GM23338 (cell line): Measurements from ENCODE around the gene DNAH8. TPM values are rescaled to one million over a fixed set of nuclear protein-coding genes. Genes with fewer than 3 reads are reported as not detected.

Source experiments
- ATAC-seq: fragments of 200-7000 bp; cut with Tn5 transposase; 3 replicates; pipeline ENCODE4 v1.9.1; 2020
- DNase-seq: peaks from one replicate; pipeline ENCODE4 v3.0.0-alpha.2; 2015; ENCODE audit warnings: low spot score
- H2AFZ ChIP-seq: fragments of 200-600 bp; sonication (generic); 2 replicates; pipeline ENCODE4 v1.8.0; 2016; ENCODE audit warnings: antibody characterized with exemption, mild to moderate bottlenecking, moderate library complexity
- H3F3A ChIP-seq: fragments of 200-600 bp; sonication (generic); replicated peaks from 2 replicates; pipeline ENCODE4 v1.8.0; 2017; ENCODE audit warnings: antibody characterized with exemption, mixed run types, low read depth
- H3K27ac ChIP-seq: fragments of 200-600 bp; sonication (generic); 2 replicates; pipeline ENCODE4 v1.6.1; 2016; ENCODE audit warnings: low read depth
- H3K27me3 ChIP-seq: fragments of 200-600 bp; sonication (generic); 2 replicates; pipeline ENCODE4 v1.8.0; 2016; ENCODE audit warnings: mild to moderate bottlenecking, mixed run types, moderate library complexity; ENCODE audit not compliant: insufficient read depth
- H3K36me3 ChIP-seq: fragments of 200-600 bp; sonication (generic); 2 replicates; pipeline ENCODE4 v1.8.0; 2016; ENCODE audit warnings: mild to moderate bottlenecking; ENCODE audit not compliant: insufficient read depth
- H3K4me1 ChIP-seq: fragments of 200-600 bp; sonication (generic); 2 replicates; pipeline ENCODE4 v1.8.0; 2016; ENCODE audit warnings: mild to moderate bottlenecking, moderate library complexity; ENCODE audit not compliant: insufficient read depth
- H3K4me2 ChIP-seq: fragments of 200-600 bp; sonication (generic); 2 replicates; pipeline ENCODE4 v1.7.1; 2017; ENCODE audit warnings: mixed run types
- H3K4me3 ChIP-seq: fragments of 200-600 bp; sonication (generic); 2 replicates; pipeline ENCODE4 v1.6.1; 2016; ENCODE audit warnings: mixed run types
- H3K79me2 ChIP-seq: fragments of 200-600 bp; sonication (generic); replicated peaks from 2 replicates; pipeline ENCODE4 v1.8.0; 2017; ENCODE audit warnings: mild to moderate bottlenecking; ENCODE audit not compliant: insufficient read depth
- H3K9me2 ChIP-seq: fragments of 200-600 bp; sonication (generic); 2 replicates; pipeline ENCODE4 v1.8.0; 2017; ENCODE audit not compliant: insufficient read depth
- H4K20me1 ChIP-seq: fragments of 200-600 bp; sonication (generic); replicated peaks from 2 replicates; pipeline ENCODE4 v1.8.0; 2017; ENCODE audit warnings: mild to moderate bottlenecking; ENCODE audit not compliant: insufficient read depth
- H3K27ac Mint-ChIP-seq: 2 replicates; pipeline ENCODE4 v1.8.0; 2020; ENCODE audit warnings: inconsistent platforms, mild to moderate bottlenecking, moderate library complexity, mixed read lengths
- H3K27me3 Mint-ChIP-seq: 3 replicates; pipeline ENCODE4 v1.8.0; 2022; ENCODE audit warnings: low read depth, mild to moderate bottlenecking, moderate library complexity, mixed read lengths, inconsistent platforms; ENCODE audit not compliant: insufficient read depth, poor library complexity
- H3K36me3 Mint-ChIP-seq: 3 replicates; pipeline ENCODE4 v1.8.0; 2021; ENCODE audit warnings: low read depth, mild to moderate bottlenecking, inconsistent platforms, moderate library complexity, mixed read lengths
- H3K4me1 Mint-ChIP-seq: 3 replicates; pipeline ENCODE4 v1.8.0; 2020; ENCODE audit warnings: mild to moderate bottlenecking, inconsistent platforms, mixed read lengths
- H3K4me3 Mint-ChIP-seq: 3 replicates; pipeline ENCODE4 v1.8.0; 2021; ENCODE audit warnings: moderate library complexity, mild to moderate bottlenecking, inconsistent platforms, mixed read lengths
- H3K9me3 Mint-ChIP-seq: 3 replicates; pipeline ENCODE4 v1.8.0; 2020; ENCODE audit warnings: moderate library complexity, mild to moderate bottlenecking, inconsistent platforms, mixed read lengths
- CREB1 ChIP-seq: fragments of 250-450 bp; sonication (Bioruptor Pico); IDR thresholded peaks from 2 replicates; pipeline ENCODE4 v1.5.0; 2020; ENCODE audit warnings: low read depth, mild to moderate bottlenecking, moderate library complexity
- EZH2 ChIP-seq: fragments of 200-600 bp; sonication (generic); IDR thresholded peaks from one replicate; pipeline ENCODE4 v1.8.0; 2017; ENCODE audit warnings: antibody characterized with exemption, mild to moderate bottlenecking, low read depth; ENCODE audit not compliant: unreplicated experiment
- EZH2phosphoT487 ChIP-seq: fragments of 200-600 bp; sonication (generic); IDR thresholded peaks from one replicate; pipeline ENCODE4 v1.8.1; 2018; ENCODE audit warnings: antibody characterized with exemption; ENCODE audit not compliant: unreplicated experiment
- JUNB ChIP-seq: IDR thresholded peaks from one replicate; pipeline ENCODE4 v1.6.1; 2016; ENCODE audit warnings: antibody characterized with exemption; ENCODE audit not compliant: unreplicated experiment
- NANOG ChIP-seq: IDR thresholded peaks from 2 replicates; pipeline ENCODE4 v1.6.1; 2016; ENCODE audit warnings: antibody characterized with exemption, borderline replicate concordance
- POLR2AphosphoS5 ChIP-seq: IDR thresholded peaks from 2 replicates; pipeline ENCODE4 v1.6.1; 2016; ENCODE audit warnings: antibody characterized with exemption, low read depth
- STAT1 ChIP-seq: IDR thresholded peaks from one replicate; pipeline ENCODE4 v1.6.1; 2016; ENCODE audit warnings: antibody characterized with exemption; ENCODE audit not compliant: unreplicated experiment
- ZNF114 ChIP-seq: fragments of 250-450 bp; sonication (Bioruptor Pico); IDR thresholded peaks from 2 replicates; pipeline ENCODE4 v1.5.0; 2020; ENCODE audit warnings: mild to moderate bottlenecking, moderate library complexity
- ZNF331 ChIP-seq: fragments of 250-450 bp; sonication (Bioruptor Pico); IDR thresholded peaks from 2 replicates; pipeline ENCODE4 v1.5.0; 2020; ENCODE audit warnings: low read depth, mild to moderate bottlenecking, moderate library complexity
- polyA plus RNA-seq: library from polyadenylated mRNA; unstranded; fragments of >200 nt; fragmentation: Nextera tagmentation; extraction: Ambion mirVana; gene quantifications from 2 replicates; pipeline ENCODE4 v1.2.1, GENCODE V29; 2016
- total RNA-seq: library from RNA; depleted of rRNA; stranded (reverse); fragments of >200 nt; shearing (Covaris generic); gene quantifications from 2 replicates; pipeline ENCODE4 v1.2.3, GENCODE V29; 2014
- TF ChIP-seq, protein P1 (sequence below): IDR thresholded peaks from 2 replicates; pipeline ENCODE4 v1.6.1; 2016; ENCODE audit warnings: antibody characterized with exemption
- TF ChIP-seq, protein P2 (sequence below), 2 experiments: fragments of 200-600 bp in 1 of 2; sonication (generic) in 1 of 2; conservative IDR thresholded peaks; 2 replicates each; pipeline versions ENCODE4 v1.5.1 to v1.6.1; 2016 to 2017; ENCODE audit warnings: antibody characterized with exemption in 2 of 2, low read depth in 2 of 2, mild to moderate bottlenecking in 2 of 2, moderate library complexity in 1 of 2
- TF ChIP-seq, protein P3 (sequence below): fragments of 250-450 bp; sonication (Bioruptor Pico); IDR thresholded peaks from 2 replicates; pipeline ENCODE4 v1.5.0; 2020; ENCODE audit warnings: mild to moderate bottlenecking, moderate library complexity
- TF ChIP-seq, protein P4 (sequence below): IDR thresholded peaks from one replicate; pipeline ENCODE4 v1.6.1; 2018; ENCODE audit warnings: antibody characterized with exemption; ENCODE audit not compliant: unreplicated experiment

DNAH8 gene
- total and polyA plus RNA-seq, 2 experiments from 2014 or later, result 0.02 TPM; not detected in 1

DNA sequence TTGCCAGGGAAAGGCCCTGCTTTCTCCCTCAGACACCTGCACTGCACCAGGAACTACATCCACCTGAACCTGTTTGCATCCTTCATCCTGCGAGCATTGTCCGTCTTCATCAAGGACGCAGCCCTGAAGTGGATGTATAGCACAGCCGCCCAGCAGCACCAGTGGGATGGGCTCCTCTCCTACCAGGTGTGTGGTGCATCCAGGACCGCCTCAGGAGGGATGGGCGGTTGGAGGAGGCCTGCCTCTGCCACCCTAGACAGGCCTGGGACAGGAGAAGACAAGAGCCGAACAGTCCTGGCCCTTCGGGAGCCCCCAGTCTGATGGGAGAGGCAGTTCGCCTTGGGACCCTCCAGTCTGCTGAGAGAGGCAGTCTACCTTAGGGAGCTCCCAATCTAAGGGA is 357.7 kb downstream of the DNAH8 start:
- H3K36me3 Mint-ChIP-seq, result peaks cover 2% of the 10 kb centered on the region; the same call in 2 of the 3 replicates

More for the DNA sequence above, 357.7 kb downstream of the DNAH8 start:
- Mint-ChIP-seq H3K4me3 (no peak overlapping the region), H3K4me1 (peaks cover 15% of the 10 kb centered on the region), H3K27ac (no peak overlapping the region), H3K27me3 (peaks cover 17% of the 10 kb centered on the region), H3K9me3 (no peaks in the 10 kb centered on the region)
- Histone ChIP-seq H3K27ac (no peak overlapping the region), H3K36me3 (no peaks in the 10 kb centered on the region; the same call in 1 of the 2 replicates), H3K4me3 (no peak overlapping the region), H4K20me1 (no peaks in the 10 kb centered on the region), H3K4me2 (no peak overlapping the region), H3F3A (no peaks in the 10 kb centered on the region), H3K4me1 (peaks cover 7% of the 10 kb centered on the region), H3K79me2 (no peaks in the 10 kb centered on the region), H2AFZ (no peak overlapping the region), H3K27me3 (no peaks in the 10 kb centered on the region), H3K9me2 (no peaks in the 10 kb centered on the region)
- no peak for ATAC-seq
- no peak for DNase-seq
- TF ChIP-seq EZH2 (no peak), STAT1 (no peak), JUNB (no peak), ZNF114 (CRISPR knock-in tag) (no peak), POLR2AphosphoS5 (no peak), NANOG (no peak), CREB1 (CRISPR knock-in tag) (no peak), EZH2phosphoT487 (no peak), ZNF331 (no peak)
- TF ChIP-seq, protein P1, sequence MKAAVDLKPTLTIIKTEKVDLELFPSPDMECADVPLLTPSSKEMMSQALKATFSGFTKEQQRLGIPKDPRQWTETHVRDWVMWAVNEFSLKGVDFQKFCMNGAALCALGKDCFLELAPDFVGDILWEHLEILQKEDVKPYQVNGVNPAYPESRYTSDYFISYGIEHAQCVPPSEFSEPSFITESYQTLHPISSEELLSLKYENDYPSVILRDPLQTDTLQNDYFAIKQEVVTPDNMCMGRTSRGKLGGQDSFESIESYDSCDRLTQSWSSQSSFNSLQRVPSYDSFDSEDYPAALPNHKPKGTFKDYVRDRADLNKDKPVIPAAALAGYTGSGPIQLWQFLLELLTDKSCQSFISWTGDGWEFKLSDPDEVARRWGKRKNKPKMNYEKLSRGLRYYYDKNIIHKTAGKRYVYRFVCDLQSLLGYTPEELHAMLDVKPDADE, result no peak
- TF ChIP-seq, protein P2, sequence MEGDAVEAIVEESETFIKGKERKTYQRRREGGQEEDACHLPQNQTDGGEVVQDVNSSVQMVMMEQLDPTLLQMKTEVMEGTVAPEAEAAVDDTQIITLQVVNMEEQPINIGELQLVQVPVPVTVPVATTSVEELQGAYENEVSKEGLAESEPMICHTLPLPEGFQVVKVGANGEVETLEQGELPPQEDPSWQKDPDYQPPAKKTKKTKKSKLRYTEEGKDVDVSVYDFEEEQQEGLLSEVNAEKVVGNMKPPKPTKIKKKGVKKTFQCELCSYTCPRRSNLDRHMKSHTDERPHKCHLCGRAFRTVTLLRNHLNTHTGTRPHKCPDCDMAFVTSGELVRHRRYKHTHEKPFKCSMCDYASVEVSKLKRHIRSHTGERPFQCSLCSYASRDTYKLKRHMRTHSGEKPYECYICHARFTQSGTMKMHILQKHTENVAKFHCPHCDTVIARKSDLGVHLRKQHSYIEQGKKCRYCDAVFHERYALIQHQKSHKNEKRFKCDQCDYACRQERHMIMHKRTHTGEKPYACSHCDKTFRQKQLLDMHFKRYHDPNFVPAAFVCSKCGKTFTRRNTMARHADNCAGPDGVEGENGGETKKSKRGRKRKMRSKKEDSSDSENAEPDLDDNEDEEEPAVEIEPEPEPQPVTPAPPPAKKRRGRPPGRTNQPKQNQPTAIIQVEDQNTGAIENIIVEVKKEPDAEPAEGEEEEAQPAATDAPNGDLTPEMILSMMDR (conservative IDR thresholded peaks at IDR 0.05; ENCODE audit: low read depth in 2 of 2), result no peak
- TF ChIP-seq, protein P3, sequence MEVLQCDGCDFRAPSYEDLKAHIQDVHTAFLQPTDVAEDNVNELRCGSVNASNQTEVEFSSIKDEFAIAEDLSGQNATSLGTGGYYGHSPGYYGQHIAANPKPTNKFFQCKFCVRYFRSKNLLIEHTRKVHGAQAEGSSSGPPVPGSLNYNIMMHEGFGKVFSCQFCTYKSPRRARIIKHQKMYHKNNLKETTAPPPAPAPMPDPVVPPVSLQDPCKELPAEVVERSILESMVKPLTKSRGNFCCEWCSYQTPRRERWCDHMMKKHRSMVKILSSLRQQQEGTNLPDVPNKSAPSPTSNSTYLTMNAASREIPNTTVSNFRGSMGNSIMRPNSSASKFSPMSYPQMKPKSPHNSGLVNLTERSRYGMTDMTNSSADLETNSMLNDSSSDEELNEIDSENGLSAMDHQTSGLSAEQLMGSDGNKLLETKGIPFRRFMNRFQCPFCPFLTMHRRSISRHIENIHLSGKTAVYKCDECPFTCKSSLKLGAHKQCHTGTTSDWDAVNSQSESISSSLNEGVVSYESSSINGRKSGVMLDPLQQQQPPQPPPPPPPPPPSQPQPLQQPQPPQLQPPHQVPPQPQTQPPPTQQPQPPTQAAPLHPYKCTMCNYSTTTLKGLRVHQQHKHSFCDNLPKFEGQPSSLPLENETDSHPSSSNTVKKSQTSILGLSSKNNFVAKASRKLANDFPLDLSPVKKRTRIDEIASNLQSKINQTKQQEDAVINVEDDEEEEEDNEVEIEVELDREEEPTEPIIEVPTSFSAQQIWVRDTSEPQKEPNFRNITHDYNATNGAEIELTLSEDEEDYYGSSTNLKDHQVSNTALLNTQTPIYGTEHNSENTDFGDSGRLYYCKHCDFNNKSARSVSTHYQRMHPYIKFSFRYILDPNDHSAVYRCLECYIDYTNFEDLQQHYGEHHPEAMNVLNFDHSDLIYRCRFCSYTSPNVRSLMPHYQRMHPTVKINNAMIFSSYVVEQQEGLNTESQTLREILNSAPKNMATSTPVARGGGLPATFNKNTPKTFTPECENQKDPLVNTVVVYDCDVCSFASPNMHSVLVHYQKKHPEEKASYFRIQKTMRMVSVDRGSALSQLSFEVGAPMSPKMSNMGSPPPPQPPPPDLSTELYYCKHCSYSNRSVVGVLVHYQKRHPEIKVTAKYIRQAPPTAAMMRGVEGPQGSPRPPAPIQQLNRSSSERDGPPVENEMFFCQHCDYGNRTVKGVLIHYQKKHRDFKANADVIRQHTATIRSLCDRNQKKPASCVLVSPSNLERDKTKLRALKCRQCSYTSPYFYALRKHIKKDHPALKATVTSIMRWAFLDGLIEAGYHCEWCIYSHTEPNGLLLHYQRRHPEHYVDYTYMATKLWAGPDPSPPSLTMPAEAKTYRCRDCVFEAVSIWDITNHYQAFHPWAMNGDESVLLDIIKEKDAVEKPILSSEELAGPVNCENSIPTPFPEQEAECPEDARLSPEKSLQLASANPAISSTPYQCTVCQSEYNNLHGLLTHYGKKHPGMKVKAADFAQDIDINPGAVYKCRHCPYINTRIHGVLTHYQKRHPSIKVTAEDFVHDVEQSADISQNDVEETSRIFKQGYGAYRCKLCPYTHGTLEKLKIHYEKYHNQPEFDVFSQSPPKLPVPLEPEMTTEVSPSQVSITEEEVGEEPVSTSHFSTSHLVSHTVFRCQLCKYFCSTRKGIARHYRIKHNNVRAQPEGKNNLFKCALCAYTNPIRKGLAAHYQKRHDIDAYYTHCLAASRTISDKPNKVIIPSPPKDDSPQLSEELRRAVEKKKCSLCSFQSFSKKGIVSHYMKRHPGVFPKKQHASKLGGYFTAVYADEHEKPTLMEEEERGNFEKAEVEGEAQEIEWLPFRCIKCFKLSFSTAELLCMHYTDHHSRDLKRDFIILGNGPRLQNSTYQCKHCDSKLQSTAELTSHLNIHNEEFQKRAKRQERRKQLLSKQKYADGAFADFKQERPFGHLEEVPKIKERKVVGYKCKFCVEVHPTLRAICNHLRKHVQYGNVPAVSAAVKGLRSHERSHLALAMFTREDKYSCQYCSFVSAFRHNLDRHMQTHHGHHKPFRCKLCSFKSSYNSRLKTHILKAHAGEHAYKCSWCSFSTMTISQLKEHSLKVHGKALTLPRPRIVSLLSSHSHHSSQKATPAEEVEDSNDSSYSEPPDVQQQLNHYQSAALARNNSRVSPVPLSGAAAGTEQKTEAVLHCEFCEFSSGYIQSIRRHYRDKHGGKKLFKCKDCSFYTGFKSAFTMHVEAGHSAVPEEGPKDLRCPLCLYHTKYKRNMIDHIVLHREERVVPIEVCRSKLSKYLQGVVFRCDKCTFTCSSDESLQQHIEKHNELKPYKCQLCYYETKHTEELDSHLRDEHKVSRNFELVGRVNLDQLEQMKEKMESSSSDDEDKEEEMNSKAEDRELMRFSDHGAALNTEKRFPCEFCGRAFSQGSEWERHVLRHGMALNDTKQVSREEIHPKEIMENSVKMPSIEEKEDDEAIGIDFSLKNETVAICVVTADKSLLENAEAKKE (CRISPR knock-in tag), result no peak
- TF ChIP-seq, protein P4, sequence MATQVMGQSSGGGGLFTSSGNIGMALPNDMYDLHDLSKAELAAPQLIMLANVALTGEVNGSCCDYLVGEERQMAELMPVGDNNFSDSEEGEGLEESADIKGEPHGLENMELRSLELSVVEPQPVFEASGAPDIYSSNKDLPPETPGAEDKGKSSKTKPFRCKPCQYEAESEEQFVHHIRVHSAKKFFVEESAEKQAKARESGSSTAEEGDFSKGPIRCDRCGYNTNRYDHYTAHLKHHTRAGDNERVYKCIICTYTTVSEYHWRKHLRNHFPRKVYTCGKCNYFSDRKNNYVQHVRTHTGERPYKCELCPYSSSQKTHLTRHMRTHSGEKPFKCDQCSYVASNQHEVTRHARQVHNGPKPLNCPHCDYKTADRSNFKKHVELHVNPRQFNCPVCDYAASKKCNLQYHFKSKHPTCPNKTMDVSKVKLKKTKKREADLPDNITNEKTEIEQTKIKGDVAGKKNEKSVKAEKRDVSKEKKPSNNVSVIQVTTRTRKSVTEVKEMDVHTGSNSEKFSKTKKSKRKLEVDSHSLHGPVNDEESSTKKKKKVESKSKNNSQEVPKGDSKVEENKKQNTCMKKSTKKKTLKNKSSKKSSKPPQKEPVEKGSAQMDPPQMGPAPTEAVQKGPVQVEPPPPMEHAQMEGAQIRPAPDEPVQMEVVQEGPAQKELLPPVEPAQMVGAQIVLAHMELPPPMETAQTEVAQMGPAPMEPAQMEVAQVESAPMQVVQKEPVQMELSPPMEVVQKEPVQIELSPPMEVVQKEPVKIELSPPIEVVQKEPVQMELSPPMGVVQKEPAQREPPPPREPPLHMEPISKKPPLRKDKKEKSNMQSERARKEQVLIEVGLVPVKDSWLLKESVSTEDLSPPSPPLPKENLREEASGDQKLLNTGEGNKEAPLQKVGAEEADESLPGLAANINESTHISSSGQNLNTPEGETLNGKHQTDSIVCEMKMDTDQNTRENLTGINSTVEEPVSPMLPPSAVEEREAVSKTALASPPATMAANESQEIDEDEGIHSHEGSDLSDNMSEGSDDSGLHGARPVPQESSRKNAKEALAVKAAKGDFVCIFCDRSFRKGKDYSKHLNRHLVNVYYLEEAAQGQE, result no peak
